Left colon (tissue), 2 donors: ENCODE data around the gene CCDC9B. TPM values are rescaled to one million over a fixed set of nuclear protein-coding genes. Genes with fewer than 3 reads are reported as not detected.
A peak's percentile ranks its signal among the peaks of the same experiment; 100 is the strongest.

Experiments
- ATAC-seq: fragments of 200-7000 bp; cut with Tn5 transposase; one replicate; pipeline ENCODE4 v1.9.1; 2020; ENCODE audit warnings: mild to moderate bottlenecking, moderate library complexity
- DNase-seq, 2 donors: peaks; one replicate each; pipeline ENCODE4 v3.0.0-alpha.2; 2020
- intact Hi-C, 2 donors: fragments of 100-400 bp; cut with DNase I in 1 of 2; cut with micrococcal nuclease in 1 of 2; formaldehyde crosslinking; loops; one replicate each; pipeline versions ENCODE4 v1.11.2 to v1.14.0; 2022; cut with DNase I, micrococcal nuclease
- total RNA-seq, 2 donors: library from RNA; stranded (reverse); fragmentation: NEBNext Ultra II Directional; extraction: Animal tissue kit (Norgen Biotek cat#: 25700); gene quantifications; one replicate each; pipeline ENCODE4 v1.2.1, GENCODE V29; 2021
- donor health status: DM: no; HTN: no; CAD: no.
- donor health status: DM: yes; HTN: yes; CAD: no.

Gene CCDC9B
- total RNA-seq, 2 donors from 2014 or later, result 28.1 to 43.5 TPM

- intact Hi-C loops, result no loop called here
- DNase-seq, result peak in 1 of 2 donors; percentile 4
Observed at GRCh38 chr15:40335938-40336743, 4.6 kb downstream of the CCDC9B start.

GRCh38 chr15:40334941-40335795 is 5.6 kb downstream of the CCDC9B start:
- ATAC-seq, result no peak
- intact Hi-C loops, result no loop called here
- peak in 1 of 2 donors; percentile 35 for DNase-seq

More at GRCh38 chr15:40335938-40336743, 4.6 kb downstream of the CCDC9B start:
- no peak for ATAC-seq

DNA sequence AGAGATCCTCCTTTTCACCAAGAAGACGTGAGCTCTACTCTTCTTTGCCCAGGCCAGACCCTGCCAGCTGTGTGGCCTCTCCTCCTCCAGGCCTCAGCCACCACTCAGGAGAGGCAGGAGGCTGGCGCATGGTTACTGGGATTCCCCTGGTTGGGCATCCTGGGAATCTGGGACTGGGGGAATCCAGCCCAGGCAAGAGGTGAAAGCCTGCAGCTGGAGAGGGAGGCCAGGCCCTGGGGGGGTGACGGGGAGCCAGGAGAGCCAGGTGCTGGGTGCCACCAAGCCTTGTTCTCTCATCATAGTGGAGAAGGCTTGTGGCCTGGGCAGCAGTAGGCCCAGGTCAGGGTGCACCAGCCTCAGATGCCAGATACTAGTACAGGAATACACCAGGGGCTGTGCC is 6.2 kb downstream of the CCDC9B start:
- ATAC-seq (no peak), DNase-seq (peak in 1 of 2 donors; percentile 33)
- intact Hi-C loops, result no loop called here

- ATAC-seq (peak; percentile 50), DNase-seq (peak; percentile 50 to 66)
- intact Hi-C loops, result no loop called here
Observed at GRCh38 chr15:40333922-40334492, 6.7 kb downstream of the CCDC9B start.

DNA sequence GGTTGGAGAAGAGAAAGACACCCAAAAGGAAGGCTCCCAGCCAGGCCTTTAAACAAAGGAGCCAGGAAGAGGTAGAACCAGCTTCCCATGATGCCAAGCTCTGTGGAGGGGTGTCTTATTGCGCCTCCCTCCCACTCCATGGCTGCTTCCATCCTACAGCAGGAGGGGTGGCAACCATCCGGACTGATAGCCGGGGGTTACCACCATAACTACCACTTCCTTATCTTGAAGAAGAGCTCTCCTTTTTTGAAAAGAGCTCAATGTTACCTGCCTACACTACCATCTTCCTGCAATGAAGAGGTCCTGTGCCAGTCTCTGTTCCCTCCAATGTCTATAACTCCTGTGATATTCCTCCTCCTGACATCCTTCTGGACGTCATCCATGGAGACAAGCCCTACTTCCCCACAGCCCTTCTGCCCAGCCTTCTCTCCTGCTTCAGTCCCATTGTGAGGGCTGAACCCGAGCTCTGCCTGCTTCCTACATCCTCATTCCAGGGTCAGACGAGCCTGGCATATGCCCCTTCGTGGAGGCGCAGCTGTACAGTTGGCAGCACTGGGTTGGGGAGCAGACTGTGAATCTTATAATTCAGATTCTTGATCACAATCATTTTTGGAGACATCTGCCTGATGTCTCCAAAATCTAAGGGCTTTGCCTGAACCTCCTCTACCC is 8.5 kb downstream of the CCDC9B start:
- no peak for ATAC-seq
- peak; percentile 15 to 31 for DNase-seq
- intact Hi-C loops, result no loop called here

DNA sequence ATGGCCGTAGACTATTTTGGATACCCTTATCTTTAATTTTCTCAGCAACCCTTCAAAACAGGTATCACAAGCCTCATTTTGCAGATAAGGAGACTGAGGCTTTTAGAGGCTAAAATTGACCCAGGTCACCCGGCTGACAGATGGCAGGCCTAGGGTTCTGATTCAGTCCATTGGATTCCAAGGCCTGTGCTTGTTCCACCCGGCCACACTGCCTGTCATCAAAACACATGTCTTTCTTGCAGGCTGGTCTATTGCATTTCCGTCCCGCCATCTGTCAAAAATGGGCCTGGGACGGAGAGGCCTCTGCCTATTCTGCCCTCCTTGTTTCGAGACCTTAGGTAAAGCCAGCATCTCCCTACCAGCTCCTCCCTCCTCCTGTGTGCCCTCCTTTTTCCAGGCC is 9.1 kb downstream of the CCDC9B start:
- intact Hi-C loops, result no loop called here
- ATAC-seq (no peak), DNase-seq (peak in 1 of 2 donors; percentile 1)

DNA sequence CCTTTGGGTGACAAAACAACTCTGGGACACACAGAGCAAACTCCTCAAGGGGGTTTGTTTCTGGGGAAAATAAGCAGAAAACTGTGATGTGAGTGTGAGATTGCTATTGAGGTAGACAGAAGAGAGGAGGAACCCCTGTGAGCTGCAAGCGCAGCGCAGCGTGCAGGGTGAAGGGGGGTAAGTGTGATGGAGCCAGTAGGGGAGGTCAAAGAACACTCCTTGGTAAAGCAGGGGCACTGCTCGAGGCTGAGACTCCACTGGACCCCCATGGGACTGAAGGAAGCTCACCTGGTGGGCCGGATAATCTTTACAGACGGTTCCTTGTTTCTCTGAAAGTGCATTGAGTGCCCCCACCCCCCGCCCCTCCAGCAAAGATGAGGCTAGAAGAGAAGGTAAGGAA is 9.7 kb downstream of the CCDC9B start:
- intact Hi-C loops, result no loop called here
- ATAC-seq (no peak), DNase-seq (peak in 1 of 2 donors; percentile 4)

DNA sequence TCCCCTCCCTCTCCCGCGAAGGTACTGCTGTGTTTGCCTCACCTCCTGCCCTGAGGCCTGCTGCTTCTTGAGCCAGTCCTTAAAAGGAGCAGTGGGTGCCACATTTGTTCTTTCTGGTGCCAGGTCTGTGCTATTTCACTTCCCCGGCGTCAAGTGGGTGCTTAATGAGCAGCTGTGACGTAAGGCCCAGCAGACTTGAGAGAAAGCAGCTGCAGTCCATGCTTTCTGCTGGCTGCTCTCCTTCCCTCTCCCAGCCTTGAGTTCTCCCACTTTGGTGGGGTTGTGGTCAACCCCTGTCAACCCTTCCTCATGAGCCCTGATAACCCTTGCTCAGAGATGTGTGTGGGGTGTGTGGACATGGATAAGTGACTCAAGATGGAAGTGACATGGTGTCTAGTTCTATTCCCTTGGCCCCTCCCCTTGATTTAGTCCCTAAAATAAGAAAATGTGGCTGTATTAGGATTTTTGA is 10.3 kb downstream of the CCDC9B start:
- intact Hi-C loops, result no loop called here
- peak; percentile 34 to 81 for DNase-seq
- ATAC-seq, result peak; percentile 3

DNA sequence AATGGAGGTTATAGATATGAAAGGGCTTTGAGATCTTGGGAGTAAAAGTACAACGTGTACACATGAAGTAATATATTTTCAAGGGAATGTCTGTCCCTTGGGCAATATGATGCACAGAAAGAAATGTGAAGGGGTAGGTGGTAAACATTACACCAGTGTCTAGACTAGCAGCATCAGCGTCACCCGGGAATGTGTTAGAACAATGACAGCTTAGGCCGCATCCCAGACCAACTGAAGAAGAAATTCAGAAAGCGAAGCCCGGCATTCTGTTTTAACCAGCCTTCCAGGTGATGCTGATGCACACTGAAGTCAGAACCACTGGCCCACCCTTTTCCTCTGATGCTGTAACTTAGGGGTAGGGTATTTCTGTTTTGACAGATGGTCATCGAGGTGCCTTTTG is 10.9 kb downstream of the CCDC9B start:
- DNase-seq (no peak), ATAC-seq (no peak)
- intact Hi-C loops, result no loop called here

- intact Hi-C loops, result no loop called here
- ATAC-seq (no peak), DNase-seq (no peak)
Observed at GRCh38 chr15:40328751-40329150, 12.0 kb downstream of the CCDC9B start.

DNA sequence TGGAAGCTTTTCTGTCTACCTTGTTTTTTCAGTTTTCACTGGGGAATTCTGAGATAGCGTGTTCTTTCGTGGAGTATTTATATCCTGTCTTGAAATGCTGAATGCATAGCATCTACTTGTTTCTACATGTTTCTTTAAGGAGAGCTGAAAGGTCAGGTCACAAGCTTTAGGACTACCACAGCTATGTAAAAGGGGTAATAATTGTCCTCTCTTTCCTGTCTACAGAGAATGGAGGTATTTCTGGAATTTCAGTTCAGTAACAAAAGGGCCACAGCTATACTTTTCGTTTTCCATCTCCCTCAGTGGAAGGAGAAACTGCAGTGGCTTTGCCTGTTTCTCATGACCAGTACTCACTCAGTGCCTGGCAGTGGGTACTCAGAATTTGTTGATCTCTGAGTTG is 12.6 kb downstream of the CCDC9B start:
- intact Hi-C loops, result no loop called here
- ATAC-seq, result no peak
- DNase-seq, result no peak

DNA sequence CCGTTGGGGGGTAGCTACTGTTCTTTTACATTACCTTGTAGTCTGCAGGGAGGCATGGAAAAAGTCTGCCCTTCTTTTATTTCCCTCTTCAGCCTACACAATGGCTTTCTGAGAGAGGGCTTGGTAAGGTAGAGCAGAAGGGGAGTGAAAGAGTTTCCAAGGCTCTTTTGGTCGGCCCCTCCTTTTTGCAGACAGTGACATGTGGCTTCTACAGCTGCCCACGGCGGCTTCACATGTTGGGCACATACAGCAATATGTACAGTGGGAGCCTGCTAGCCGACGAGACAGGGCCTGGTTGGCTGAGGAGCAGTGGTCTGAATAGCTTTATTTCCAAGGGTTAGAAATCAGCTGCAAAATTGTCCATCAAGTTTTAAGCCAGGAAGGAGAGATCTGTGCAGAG is 13.3 kb downstream of the CCDC9B start:
- no peak for ATAC-seq

GRCh38 chr15:40325700-40326099 is 15.0 kb downstream of the CCDC9B start:
- no peak for ATAC-seq
- no peak for DNase-seq
- intact Hi-C loops, result no loop called here

More for the DNA sequence above, 13.3 kb downstream of the CCDC9B start:
- intact Hi-C loops, result no loop called here
- peak in 1 of 2 donors; percentile 16 for DNase-seq

DNA sequence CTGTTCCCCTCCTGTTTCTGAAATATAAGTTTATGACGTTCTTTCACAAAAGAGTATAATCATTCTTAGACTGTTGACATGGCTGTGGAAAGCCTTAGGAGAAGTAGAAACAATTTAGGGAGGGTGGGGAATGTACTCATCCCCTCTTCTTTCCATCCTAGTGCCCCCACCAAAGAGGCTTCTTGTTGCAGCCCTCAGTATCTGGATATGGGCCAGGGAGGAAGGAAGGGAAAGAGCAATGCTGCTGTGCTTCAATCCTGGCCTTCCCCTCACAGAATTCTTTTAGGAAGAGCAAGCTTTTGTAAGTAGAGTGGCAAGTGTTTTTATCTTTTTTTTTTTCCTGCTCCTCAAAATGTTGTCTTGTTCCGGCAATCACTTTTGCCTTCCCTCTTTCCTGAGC is 15.6 kb downstream of the CCDC9B start:
- intact Hi-C loops, result no loop called here
- ATAC-seq, result no peak
- DNase-seq, result peak in 1 of 2 donors; percentile 4

DNA sequence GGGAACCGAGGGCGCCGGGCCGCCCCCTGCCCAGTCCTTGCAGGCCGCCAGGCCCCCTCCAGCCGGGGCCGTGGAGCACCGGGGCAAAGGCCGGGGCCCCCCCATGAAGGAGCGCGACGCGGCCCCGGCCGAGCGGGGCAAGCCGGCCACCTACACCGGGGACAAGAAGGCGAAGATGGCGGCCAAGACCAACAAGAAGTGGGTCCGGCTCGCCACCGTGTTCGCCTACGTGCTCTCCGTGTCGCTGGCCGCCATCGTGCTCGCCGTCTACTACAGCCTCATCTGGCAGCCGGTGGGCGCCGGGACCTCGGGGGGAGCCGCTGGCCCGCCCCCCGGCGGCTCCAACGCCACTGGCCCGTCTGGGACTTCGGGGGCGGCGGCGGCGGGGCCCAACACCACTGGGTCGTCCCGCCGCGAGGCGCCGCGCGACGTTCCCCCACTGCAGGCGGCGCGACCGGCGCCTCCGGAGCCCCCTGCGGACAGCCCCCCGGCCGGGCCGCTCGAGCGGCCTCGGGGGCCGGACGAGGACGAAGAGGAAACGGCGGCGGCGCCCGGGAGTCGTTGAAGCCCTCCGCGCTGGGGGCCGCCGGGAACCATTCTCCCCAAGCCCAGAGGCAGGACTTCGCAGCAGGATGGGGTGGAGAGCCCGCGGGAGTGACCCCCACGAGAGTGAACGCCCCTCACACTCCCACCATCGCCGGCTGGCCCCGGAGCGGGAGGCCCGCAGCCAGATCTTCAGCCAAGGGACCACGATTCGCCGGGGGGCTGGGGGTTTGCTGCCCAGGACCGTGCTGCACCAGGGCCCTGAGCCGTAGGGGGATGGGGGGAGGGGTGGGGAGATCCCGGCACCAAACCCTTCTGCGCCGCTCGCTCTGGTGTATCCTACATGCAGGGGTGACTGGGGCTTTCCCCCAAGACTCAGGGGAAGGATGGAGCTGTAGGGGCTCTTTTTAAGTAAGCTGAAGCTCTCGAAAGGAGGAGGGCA is 16.5 kb downstream of the CCDC9B start:
- no peak for ATAC-seq
- DNase-seq, result peak in 1 of 2 donors; percentile 62

GRCh38 chr15:40323239-40323952 is 17.3 kb downstream of the CCDC9B start, which contains the start of gene INAFM2:
Gene INAFM2, plus strand, starts transcription at chr15:40323692. Its CDS starts 364 bp downstream, at chr15:40324056.
- intact Hi-C loops, result no loop called here
- ATAC-seq (peak; percentile 90), DNase-seq (peak; percentile 91 to 93)

More for the DNA sequence above, 16.5 kb downstream of the CCDC9B start:
- intact Hi-C loops, result no loop called here
